HUES64 (cell line): ENCODE data around the gene PPM1B. TPM values are rescaled to one million over a fixed set of nuclear protein-coding genes. Genes with fewer than 3 reads are reported as not detected.
A peak's percentile ranks its signal among the peaks of the same experiment; 100 is the strongest.
"Not testable (repeated sequence)": the region's sequence is repeated elsewhere in the genome, so short reads cannot be mapped to it uniquely, and the experiment has no call there.

Experiments used
- H3K27ac ChIP-seq: 2 replicates; pipeline ENCODE4 v1.7.0; 2013; ENCODE audit warnings: low read depth, low read length, inconsistent platforms
- H3K27me3 ChIP-seq: 2 replicates; pipeline ENCODE4 v1.6.1; 2013; ENCODE audit warnings: mild to moderate bottlenecking, low read length; ENCODE audit not compliant: insufficient read depth
- H3K36me3 ChIP-seq: 2 replicates; pipeline ENCODE4 v1.6.1; 2013; ENCODE audit warnings: mild to moderate bottlenecking, low read length; ENCODE audit not compliant: insufficient read depth
- H3K4me1 ChIP-seq: 2 replicates; pipeline ENCODE4 v1.6.1; 2013; ENCODE audit warnings: mild to moderate bottlenecking, low read length, moderate library complexity; ENCODE audit not compliant: insufficient read depth
- H3K4me3 ChIP-seq: 2 replicates; pipeline ENCODE4 v1.5.1; 2013; ENCODE audit warnings: mild to moderate bottlenecking, low read length, moderate library complexity
- H3K9ac ChIP-seq: 2 replicates; pipeline ENCODE4 v1.6.1; 2013; ENCODE audit warnings: mild to moderate bottlenecking, low read depth, low read length
- H3K9me3 ChIP-seq: 2 replicates; pipeline ENCODE4 v1.6.1; 2013; ENCODE audit warnings: low read depth, low read length; ENCODE audit not compliant: insufficient read depth
- WGBS: fragments of 150-250, 120-280 bp; methylation state at CpG from one replicate; pipeline ENCODE4 v1.1.7; 2013; ENCODE audit warnings: missing lambda C conversion rate; 5-methylcytosine and 5-hydroxymethylcytosine counted together
- polyA plus RNA-seq, 2 experiments: library from polyadenylated mRNA; stranded (reverse); fragments of 50-300 nt; gene quantifications; one replicate each; pipeline ENCODE4 v1.2.3, GENCODE V29; 2013

Gene PPM1B
- 68.0 TPM for polyA plus RNA-seq (2013, experiment 1 of 2)
- polyA plus RNA-seq (2013, experiment 2 of 2): 63.3 TPM

DNA sequence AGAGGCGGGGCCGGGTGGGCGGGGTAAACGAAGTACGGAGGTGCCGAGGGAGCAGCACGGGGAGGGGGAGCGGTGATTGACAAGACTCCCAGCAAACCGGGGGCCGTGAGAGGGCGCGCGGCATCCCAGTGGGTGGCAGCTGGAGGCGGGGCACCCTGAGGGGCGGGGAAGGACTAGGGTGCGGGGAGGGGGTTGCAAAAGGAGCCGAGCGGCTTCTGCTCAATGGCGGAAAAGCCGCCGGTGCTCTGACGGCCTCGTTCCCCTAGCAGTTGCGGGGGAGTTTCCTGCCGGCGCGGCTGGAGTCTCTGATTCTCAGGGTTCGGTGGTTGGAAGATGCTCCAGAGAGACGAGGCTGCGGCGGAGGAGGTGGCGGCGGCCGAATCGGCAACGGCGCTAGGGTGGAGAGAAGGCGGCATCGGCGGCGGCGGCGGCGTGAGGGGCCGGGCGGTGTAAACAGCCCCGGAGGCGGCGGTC is at the start of gene PPM1B:
PPM1B (plus strand) TSS at position 195 of the 474 bp plus-strand sequence. CDS start 32,325 bp downstream, outside the sequence.
- Histone ChIP-seq H3K9ac (peak within 1 kb of the TSS; percentile 88), H3K27ac (peak within 1 kb of the TSS; percentile 96), H3K27me3 (no peaks in the 10 kb centered on the region), H3K4me3 (peak within 1 kb of the TSS; percentile 95), H3K4me1 (peaks cover 9% of the 10 kb centered on the region), H3K9me3 (peaks cover 10% of the 10 kb centered on the region; the same call in 1 of the 2 replicates), H3K36me3 (no peaks in the 10 kb centered on the region)
- WGBS: under 1% methylated on average over 49 of the region's 49 CpGs

GRCh38 chr2:44119878-44120277 is 48.8 kb upstream of the PPM1B start:
- no peak overlapping the region for H3K27ac ChIP-seq
- H3K9ac ChIP-seq: no peak overlapping the region
- no peaks in the 10 kb centered on the region for H3K9me3 ChIP-seq
- no peak overlapping the region for H3K4me3 ChIP-seq
- 0 out of 2 replicates have a peak, but pooled peaks cover 5% of the 10 kb centered on the region for H3K4me1 ChIP-seq
- no peaks in the 10 kb centered on the region for H3K27me3 ChIP-seq
- no peaks in the 10 kb centered on the region for H3K36me3 ChIP-seq

DNA sequence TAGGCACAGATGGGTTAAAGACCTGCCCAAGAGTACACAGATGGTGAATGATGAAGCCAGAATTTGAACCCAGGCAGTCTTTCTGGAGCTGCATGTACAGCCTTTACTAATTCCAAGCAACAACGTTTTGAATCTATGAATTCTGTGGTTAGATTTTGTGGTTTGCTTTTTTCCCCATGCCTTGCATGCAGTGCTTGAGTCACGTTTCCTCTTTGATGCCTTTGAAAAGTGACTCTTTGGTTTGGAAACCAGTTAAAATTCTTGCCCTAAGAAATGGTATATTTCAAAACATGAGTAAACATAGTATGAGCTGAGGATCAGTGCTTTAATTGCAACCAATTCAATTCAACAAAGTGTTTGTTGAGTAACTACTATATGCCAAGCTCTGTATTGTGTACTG is 48.2 kb upstream of the PPM1B start:
- Histone ChIP-seq H3K27ac (no peak overlapping the region), H3K36me3 (no peaks in the 10 kb centered on the region), H3K27me3 (no peaks in the 10 kb centered on the region), H3K4me1 (0 out of 2 replicates have a peak, but pooled peaks cover 5% of the 10 kb centered on the region), H3K4me3 (no peak overlapping the region), H3K9ac (no peak overlapping the region), H3K9me3 (no peaks in the 10 kb centered on the region)
- 81% methylated on average over 2 of the region's 2 CpGs for WGBS

GRCh38 chr2:44121899-44122298 is 46.8 kb upstream of the PPM1B start:
- no peaks in the 10 kb centered on the region for H3K36me3 ChIP-seq
- no peaks in the 10 kb centered on the region for H3K27me3 ChIP-seq
- no peak overlapping the region for H3K4me3 ChIP-seq
- no peak overlapping the region for H3K9ac ChIP-seq
- WGBS: 72% methylated on average over 3 of the region's 3 CpGs
- H3K9me3 ChIP-seq: no peaks in the 10 kb centered on the region
- H3K27ac ChIP-seq: no peak overlapping the region
- peaks cover 13% of the 10 kb centered on the region; the same call in 1 of the 2 replicates for H3K4me1 ChIP-seq

DNA sequence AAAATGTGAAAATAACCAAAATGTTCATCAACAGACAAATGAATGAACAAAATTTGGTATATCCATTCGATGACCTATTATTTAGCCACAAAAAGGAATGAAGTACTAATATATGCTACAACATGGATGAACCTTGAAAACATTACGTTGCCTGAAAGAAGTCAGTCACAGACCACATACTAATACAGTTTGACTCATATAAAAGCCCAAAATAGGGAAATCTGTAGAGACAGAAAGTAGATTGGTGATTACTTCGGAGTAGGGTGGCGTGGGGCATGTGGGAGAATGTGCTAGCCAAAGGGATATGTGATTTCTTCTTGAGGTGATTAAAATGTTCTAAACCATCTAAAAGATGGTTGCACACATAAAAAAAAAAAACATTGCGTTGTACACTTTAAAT is 44.2 kb upstream of the PPM1B start:
- no peak overlapping the region for H3K4me3 ChIP-seq
- peaks cover 13% of the 10 kb centered on the region; the same call in 1 of the 2 replicates for H3K4me1 ChIP-seq
- H3K9me3 ChIP-seq: no peaks in the 10 kb centered on the region
- H3K36me3 ChIP-seq: no peaks in the 10 kb centered on the region
- H3K27me3 ChIP-seq: no peaks in the 10 kb centered on the region
- H3K27ac ChIP-seq: no peak overlapping the region
- WGBS: 98% methylated on average over 3 of the region's 5 CpGs
- H3K9ac ChIP-seq: no peak overlapping the region

DNA sequence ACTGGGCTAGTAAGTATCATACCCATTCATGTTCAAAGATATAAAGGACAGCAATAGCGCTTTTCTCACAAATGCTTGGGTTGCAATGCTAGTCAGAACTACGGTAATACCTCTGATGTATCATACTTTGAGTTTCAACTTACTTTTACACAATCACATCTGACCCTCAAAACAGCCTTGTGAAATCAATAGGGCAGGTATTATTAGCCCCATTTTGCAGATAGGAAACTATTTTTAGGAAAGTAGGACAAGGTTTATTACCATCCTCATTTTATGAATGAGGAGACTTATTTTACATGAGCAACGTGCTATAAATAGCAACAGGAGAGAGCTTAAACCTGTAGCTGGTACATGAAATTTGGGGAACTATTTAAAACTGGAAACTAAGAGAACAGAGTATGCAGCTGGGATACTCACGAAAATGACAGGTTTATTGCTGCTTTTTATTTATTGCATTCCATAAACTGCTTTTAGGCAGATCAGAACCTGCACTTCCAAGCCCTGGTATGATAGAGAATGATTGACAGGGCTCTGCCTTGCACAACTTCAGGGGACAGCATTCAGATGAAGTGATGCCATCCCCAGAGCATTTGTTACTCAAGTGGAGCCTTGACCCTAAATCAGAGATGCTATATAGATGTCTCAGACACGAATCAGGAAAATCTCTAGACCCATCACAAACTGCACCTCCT is 42.4 kb upstream of the PPM1B start:
- no peak overlapping the region for H3K9ac ChIP-seq
- H3K4me3 ChIP-seq: no peak overlapping the region
- peaks cover 28% of the 10 kb centered on the region for H3K4me1 ChIP-seq
- 89% methylated on average over 5 of the region's 5 CpGs for WGBS
- no peaks in the 10 kb centered on the region for H3K9me3 ChIP-seq
- H3K27ac ChIP-seq: peak overlapping the region; percentile 60; the same call in 1 of the 2 replicates
- no peaks in the 10 kb centered on the region for H3K27me3 ChIP-seq
- H3K36me3 ChIP-seq: no peaks in the 10 kb centered on the region

DNA sequence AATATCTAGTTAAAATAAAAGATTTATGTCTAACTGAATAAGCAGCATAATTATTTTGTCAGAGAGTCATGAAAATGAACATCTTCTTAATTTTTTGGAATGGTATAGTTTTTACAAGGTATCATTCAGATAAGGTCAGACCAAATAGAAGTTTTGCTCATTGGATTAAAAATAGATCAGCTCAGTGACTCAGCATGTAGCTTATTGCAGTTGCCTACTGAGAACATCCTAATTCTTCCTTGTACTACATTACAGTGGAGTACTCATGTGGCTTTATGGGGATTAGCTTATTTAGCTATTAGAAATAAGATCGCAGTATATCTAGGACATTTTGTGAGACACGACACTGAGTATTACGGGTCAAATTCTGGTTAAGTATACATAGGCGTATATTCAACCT is 38.2 kb upstream of the PPM1B start:
- H3K36me3 ChIP-seq: no peaks in the 10 kb centered on the region
- no peaks in the 10 kb centered on the region; the same call in 1 of the 2 replicates for H3K9me3 ChIP-seq
- peaks cover 26% of the 10 kb centered on the region for H3K4me1 ChIP-seq
- H3K9ac ChIP-seq: peak overlapping the region; percentile 9; the same call in 1 of the 2 replicates
- H3K27me3 ChIP-seq: no peaks in the 10 kb centered on the region
- peak overlapping the region; percentile 86 for H3K27ac ChIP-seq
- 93% methylated on average over 2 of the region's 4 CpGs for WGBS
- no peak overlapping the region for H3K4me3 ChIP-seq

DNA sequence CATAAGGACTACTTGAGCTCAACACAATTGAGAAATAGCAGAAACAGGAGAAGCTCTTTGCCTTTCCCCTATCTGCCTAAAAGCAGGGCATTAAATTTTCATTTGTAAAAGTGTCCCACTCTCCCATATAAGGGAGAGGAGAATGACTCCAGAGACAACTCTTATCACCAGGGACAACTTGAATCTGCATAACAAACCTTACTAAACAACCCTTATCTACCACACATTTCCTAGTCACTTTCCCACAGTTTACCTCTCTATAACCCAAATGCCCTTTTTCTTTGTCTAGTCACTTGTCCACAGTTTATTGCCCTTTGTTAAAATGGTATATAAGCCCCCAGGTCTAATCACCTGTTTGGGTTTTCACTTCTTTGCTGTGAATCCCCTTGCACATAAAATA is 37.5 kb upstream of the PPM1B start:
- Histone ChIP-seq H3K36me3 (no peaks in the 10 kb centered on the region), H3K4me3 (no peak overlapping the region), H3K4me1 (peaks cover 28% of the 10 kb centered on the region), H3K27me3 (no peaks in the 10 kb centered on the region), H3K9ac (peak overlapping the region; percentile 10; the same call in 1 of the 2 replicates), H3K9me3 (no peaks in the 10 kb centered on the region; the same call in 1 of the 2 replicates), H3K27ac (peak overlapping the region; percentile 86)

DNA sequence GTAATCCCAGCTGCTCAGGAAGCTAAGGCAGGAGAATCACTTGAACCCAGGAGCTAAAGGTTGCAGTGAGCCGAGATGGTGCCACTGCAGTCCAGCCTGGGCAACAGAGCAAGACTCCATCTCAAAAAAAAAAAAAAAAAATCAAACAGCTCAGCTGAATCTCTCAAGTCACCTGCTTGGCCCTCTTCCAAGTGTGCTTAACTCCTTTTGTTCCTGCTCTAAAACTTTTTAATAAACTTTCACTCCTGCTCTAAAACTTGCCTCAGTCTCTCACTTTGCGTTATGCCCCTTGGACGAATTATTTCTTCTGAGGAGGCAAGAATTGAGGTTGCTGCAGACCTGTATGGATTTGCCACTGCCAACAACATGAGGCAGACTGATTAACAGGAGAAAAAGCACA is 35.1 kb upstream of the PPM1B start:
- not testable (repeated sequence) for H3K36me3 ChIP-seq, H3K27me3 ChIP-seq, H3K4me3 ChIP-seq, H3K9ac ChIP-seq, H3K9me3 ChIP-seq
- Histone ChIP-seq H3K27ac (peak overlapping the region; percentile 100; the same call in 1 of the 2 replicates), H3K4me1 (peaks cover 49% of the 10 kb centered on the region)
- 96% methylated on average over 3 of the region's 3 CpGs for WGBS

DNA sequence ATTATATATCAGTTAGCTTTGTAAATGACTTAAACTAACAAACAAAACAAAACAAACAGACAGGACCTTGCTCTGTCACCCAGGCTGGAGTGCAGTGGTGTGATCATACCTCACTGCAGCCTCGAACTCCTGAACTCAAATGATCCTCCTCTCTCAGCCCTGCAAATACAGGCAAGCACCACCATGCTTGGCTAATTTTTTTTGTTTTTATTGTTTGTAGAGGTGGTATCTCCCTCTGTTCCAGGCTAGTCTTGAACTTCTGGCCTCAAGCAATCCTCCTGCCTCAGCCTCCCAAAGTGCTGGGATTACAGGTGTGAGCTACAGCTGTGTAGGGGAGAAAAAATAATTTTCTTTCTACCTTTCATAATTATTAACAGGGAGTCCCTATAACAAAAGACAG is 33.8 kb upstream of the PPM1B start:
- no peaks in the 10 kb centered on the region for H3K27me3 ChIP-seq
- no peak overlapping the region for H3K4me3 ChIP-seq
- no peaks in the 10 kb centered on the region for H3K36me3 ChIP-seq
- peaks cover 51% of the 10 kb centered on the region for H3K4me1 ChIP-seq
- H3K9me3 ChIP-seq: no peaks in the 10 kb centered on the region; the same call in 1 of the 2 replicates
- H3K9ac ChIP-seq: peak overlapping the region; percentile 71
- 87% methylated on average over 1 of the region's 1 CpG for WGBS
- peak overlapping the region; percentile 100 for H3K27ac ChIP-seq

GRCh38 chr2:44135296-44135695 is 33.4 kb upstream of the PPM1B start:
- Histone ChIP-seq H3K4me3 (peak overlapping the region; percentile 28; the same call in 1 of the 2 replicates), H3K9ac (peak overlapping the region; percentile 82), H3K4me1 (peaks cover 47% of the 10 kb centered on the region), H3K9me3 (no peaks in the 10 kb centered on the region; the same call in 1 of the 2 replicates), H3K36me3 (no peaks in the 10 kb centered on the region), H3K27ac (peak overlapping the region; percentile 100), H3K27me3 (no peaks in the 10 kb centered on the region)
